H9 (cell line): ENCODE results near the gene KCNMA1. TPM values are rescaled to one million over a fixed set of nuclear protein-coding genes. Genes with fewer than 3 reads are reported as not detected.

Experiments
- DNase-seq: peaks from one replicate; pipeline ENCODE4 v3.0.0-alpha.2; 2017
- H2AFZ ChIP-seq: one replicate; pipeline ENCODE4 v1.6.1; 2013; ENCODE audit warnings: mild to moderate bottlenecking, low read length, control low read depth, moderate library complexity
- H2AK5ac ChIP-seq: 2 replicates; pipeline ENCODE4 v1.6.1; 2013; ENCODE audit warnings: low read length, control low read depth, mixed read lengths; ENCODE audit not compliant: insufficient read length
- H2BK120ac ChIP-seq: one replicate; pipeline ENCODE4 v1.6.1; 2013; ENCODE audit warnings: low read depth, mild to moderate bottlenecking, low read length, control low read depth, inconsistent platforms; ENCODE audit not compliant: poor library complexity, severe bottlenecking
- H2BK12ac ChIP-seq: 2 replicates; pipeline ENCODE4 v1.6.1; 2013; ENCODE audit warnings: low read length, control low read depth, mixed read lengths, low read depth; ENCODE audit not compliant: insufficient read length
- H2BK15ac ChIP-seq: 2 replicates; pipeline ENCODE4 v1.6.1; 2013; ENCODE audit warnings: low read depth, low read length, control low read depth
- H2BK20ac ChIP-seq: one replicate; pipeline ENCODE4 v1.6.1; 2013; ENCODE audit warnings: low read depth, mild to moderate bottlenecking, low read length, control low read depth, inconsistent platforms; ENCODE audit not compliant: poor library complexity, severe bottlenecking
- H2BK5ac ChIP-seq: 2 replicates; pipeline ENCODE4 v1.6.1; 2013; ENCODE audit warnings: low read length, control low read depth, mixed read lengths; ENCODE audit not compliant: insufficient read length
- H3K14ac ChIP-seq: 2 replicates; pipeline ENCODE4 v1.6.1; 2013; ENCODE audit warnings: low read length, control low read depth; ENCODE audit not compliant: insufficient read depth
- H3K18ac ChIP-seq: 2 replicates; pipeline ENCODE4 v1.6.1; 2013; ENCODE audit warnings: low read depth, mild to moderate bottlenecking, mixed read lengths, low read length, control low read depth; ENCODE audit not compliant: insufficient read length
- H3K23ac ChIP-seq: 2 replicates; pipeline ENCODE4 v1.6.1; 2013; ENCODE audit warnings: low read length, control low read depth, mixed read lengths, low read depth; ENCODE audit not compliant: insufficient read length
- H3K23me2 ChIP-seq: 2 replicates; pipeline ENCODE4 v1.6.1; 2013; ENCODE audit warnings: low read depth, mild to moderate bottlenecking, mixed read lengths, low read length, control low read depth; ENCODE audit not compliant: insufficient read length, poor library complexity, severe bottlenecking
- H3K27ac ChIP-seq: 2 replicates; pipeline ENCODE4 v1.5.1; 2013; ENCODE audit warnings: low read length, control low read depth, mixed read lengths, low read depth; ENCODE audit not compliant: insufficient read length
- H3K27me3 ChIP-seq: 2 replicates; pipeline ENCODE4 v1.6.1; 2013; ENCODE audit warnings: low read length, control low read depth, inconsistent platforms; ENCODE audit not compliant: insufficient read depth
- H3K4ac ChIP-seq: 2 replicates; pipeline ENCODE4 v1.6.1; 2013; ENCODE audit warnings: low read depth, mild to moderate bottlenecking, control low read depth, inconsistent platforms, low read length, moderate library complexity
- H3K4me1 ChIP-seq: 2 replicates; pipeline ENCODE4 v1.6.1; 2013; ENCODE audit warnings: low read length, control low read depth, inconsistent platforms; ENCODE audit not compliant: insufficient read depth
- H3K4me2 ChIP-seq: 2 replicates; pipeline ENCODE4 v1.6.1; 2013; ENCODE audit warnings: low read length, control low read depth, mixed read lengths; ENCODE audit not compliant: insufficient read length, insufficient read depth
- H3K56ac ChIP-seq: 2 replicates; pipeline ENCODE4 v1.6.1; 2013; ENCODE audit warnings: low read depth, mild to moderate bottlenecking, mixed read lengths, low read length, control low read depth; ENCODE audit not compliant: insufficient read length
- H3K79me1 ChIP-seq: 2 replicates; pipeline ENCODE4 v1.6.1; 2013; ENCODE audit warnings: low read depth, mild to moderate bottlenecking, moderate library complexity, low read length, control low read depth, inconsistent platforms; ENCODE audit not compliant: insufficient read depth, poor library complexity, severe bottlenecking
- H3K79me2 ChIP-seq: 2 replicates; pipeline ENCODE4 v1.6.1; 2013; ENCODE audit warnings: low read length, control low read depth, inconsistent platforms; ENCODE audit not compliant: insufficient read depth
- H3K9ac ChIP-seq: 2 replicates; pipeline ENCODE4 v1.6.1; 2013; ENCODE audit warnings: low read length, control low read depth, mixed read lengths; ENCODE audit not compliant: insufficient read length; ENCODE audit errors: extremely low read depth
- H3K9me3 ChIP-seq: one replicate; pipeline ENCODE4 v1.6.1; 2013; ENCODE audit warnings: low read depth, low read length, inconsistent platforms; ENCODE audit not compliant: control insufficient read depth
- H3T11ph ChIP-seq: one replicate; pipeline ENCODE4 v1.6.1; 2013; ENCODE audit warnings: mild to moderate bottlenecking, low read length, control low read depth, inconsistent platforms
- H4K20me1 ChIP-seq: one replicate; pipeline ENCODE4 v1.6.1; 2013; ENCODE audit not compliant: control insufficient read depth, insufficient read length, insufficient read depth
- H4K5ac ChIP-seq: 2 replicates; pipeline ENCODE4 v1.6.1; 2013; ENCODE audit warnings: low read depth, mild to moderate bottlenecking, mixed read lengths, low read length, control low read depth; ENCODE audit not compliant: insufficient read length
- H4K8ac ChIP-seq: replicated peaks from 2 replicates; pipeline ENCODE4 v1.6.1; 2013; ENCODE audit warnings: low read length, control low read depth, mixed read lengths, low read depth; ENCODE audit not compliant: insufficient read length
- H4K91ac ChIP-seq: 2 replicates; pipeline ENCODE4 v1.6.1; 2013; ENCODE audit warnings: low read depth, mild to moderate bottlenecking, moderate library complexity, mixed read lengths, low read length, control low read depth; ENCODE audit not compliant: insufficient read length
- H3K27ac Mint-ChIP-seq, 3 experiments: 2 replicates in 2 of 3; 3 replicates in 1 of 3; pipeline ENCODE4 v1.8.0; 2020 to 2021; ENCODE audit warnings: mixed read lengths in 3 of 3, mild to moderate bottlenecking in 1 of 3, moderate library complexity in 1 of 3
- H3K27me3 Mint-ChIP-seq: 2 replicates; pipeline ENCODE4 v1.8.0; 2021; ENCODE audit warnings: low read depth, mild to moderate bottlenecking, moderate library complexity, mixed read lengths
- H3K36me3 Mint-ChIP-seq, 3 experiments: 2 replicates in 2 of 3; 3 replicates in 1 of 3; pipeline ENCODE4 v1.8.0; 2020 to 2021; ENCODE audit warnings: low read depth in 3 of 3, mixed read lengths in 3 of 3; ENCODE audit not compliant: insufficient read depth in 1 of 3
- H3K4me1 Mint-ChIP-seq, 2 experiments: 2 replicates each; pipeline ENCODE4 v1.8.0; 2020; ENCODE audit warnings: mixed read lengths in 2 of 2
- H3K4me3 Mint-ChIP-seq, 2 experiments: 2 replicates in 1 of 2; 3 replicates in 1 of 2; pipeline ENCODE4 v1.8.0; 2020 to 2021; ENCODE audit warnings: mild to moderate bottlenecking in 2 of 2, mixed read lengths in 2 of 2, moderate library complexity in 1 of 2
- H3K9me3 Mint-ChIP-seq, 2 experiments: 2 replicates in 1 of 2; 3 replicates in 1 of 2; pipeline ENCODE4 v1.8.0; 2020; ENCODE audit warnings: mild to moderate bottlenecking in 2 of 2, mixed read lengths in 2 of 2, moderate library complexity in 1 of 2
- CTCF ChIP-seq: fragments of 200-600 bp; sonication (generic); conservative IDR thresholded peaks from 3 replicates; pipeline ENCODE4 v1.8.0; 2021; ENCODE audit warnings: antibody characterized with exemption, mild to moderate bottlenecking
- WGBS: extraction: QIAGEN DNeasy Blood & Tissue Kit; methylation state at CpG from one replicate; pipeline ENCODE4 v1.1.7; 2013; ENCODE audit warnings: missing lambda C conversion rate, low lambda C conversion rate, mixed read lengths; ENCODE audit not compliant: insufficient read length; ENCODE audit errors: extremely low coverage; 5-methylcytosine and 5-hydroxymethylcytosine counted together
- total RNA-seq: library from RNA; stranded (reverse); gene quantifications from 2 replicates; pipeline ENCODE4 v1.2.1, GENCODE V29; 2021

KCNMA1 gene
- total RNA-seq, 1 experiment from 2014 or later: 2.0 TPM

- H4K8ac ChIP-seq: no peak overlapping the region
- H3K18ac ChIP-seq: no peak overlapping the region
- Mint-ChIP-seq H3K27me3 (no peaks in the 10 kb centered on the region), H3K4me1 (peaks cover 8 to 9% of the 10 kb centered on the region in 2 experiments), H3K4me3 (no peak overlapping the region), H3K36me3 (no peaks in the 10 kb centered on the region), H3K27ac (peak overlapping the region in 2 of 3 experiments; percentile 38 to 83; a peak in 2 of 7 replicates), H3K9me3 (no peaks in the 10 kb centered on the region)
- no peak overlapping the region; the same call in 1 of the 2 replicates for H3K14ac ChIP-seq
- no peaks in the 10 kb centered on the region for H3K79me2 ChIP-seq
- no peak overlapping the region for H4K91ac ChIP-seq
- no peak overlapping the region for H2BK5ac ChIP-seq
- no CpG with 5 or more reads among the region's 4 CpGs for WGBS
- H2AK5ac ChIP-seq: no peak overlapping the region
- no peaks in the 10 kb centered on the region for H3K23me2 ChIP-seq
- no peak overlapping the region for H3K4ac ChIP-seq
- no peak for TF ChIP-seq CTCF
- H4K5ac ChIP-seq: no peak overlapping the region
- H2BK120ac ChIP-seq: no peak overlapping the region
- no peak overlapping the region for H3T11ph ChIP-seq
- H3K79me1 ChIP-seq: no peaks in the 10 kb centered on the region
- no peaks in the 10 kb centered on the region for H4K20me1 ChIP-seq
- no peak overlapping the region for H3K4me2 ChIP-seq
- peaks cover 3% of the 10 kb centered on the region; the same call in 1 of the 2 replicates for H3K4me1 ChIP-seq
- no peak overlapping the region for H2BK15ac ChIP-seq
- no peak overlapping the region for H3K23ac ChIP-seq
- H3K27ac ChIP-seq: no peak overlapping the region
- H2BK12ac ChIP-seq: no peak overlapping the region
- H2BK20ac ChIP-seq: no peak overlapping the region
- DNase-seq: no peak
- H3K27me3 ChIP-seq: no peaks in the 10 kb centered on the region
- no peaks in the 10 kb centered on the region for H3K9me3 ChIP-seq
- no peak overlapping the region for H3K56ac ChIP-seq
- no peak overlapping the region for H2AFZ ChIP-seq
- no peak overlapping the region for H3K9ac ChIP-seq
These were observed 174.1 kb downstream of the KCNMA1 start for GRCh38 chr10:77463499-77463898.
